ENCODE results near the gene ALPK3. TPM values are rescaled to one million over a fixed set of nuclear protein-coding genes. Genes with fewer than 3 reads are reported as not detected.

Gene ALPK3
- total RNA-seq, 1 experiment from 2014 or later = 2.0 TPM

DNA sequence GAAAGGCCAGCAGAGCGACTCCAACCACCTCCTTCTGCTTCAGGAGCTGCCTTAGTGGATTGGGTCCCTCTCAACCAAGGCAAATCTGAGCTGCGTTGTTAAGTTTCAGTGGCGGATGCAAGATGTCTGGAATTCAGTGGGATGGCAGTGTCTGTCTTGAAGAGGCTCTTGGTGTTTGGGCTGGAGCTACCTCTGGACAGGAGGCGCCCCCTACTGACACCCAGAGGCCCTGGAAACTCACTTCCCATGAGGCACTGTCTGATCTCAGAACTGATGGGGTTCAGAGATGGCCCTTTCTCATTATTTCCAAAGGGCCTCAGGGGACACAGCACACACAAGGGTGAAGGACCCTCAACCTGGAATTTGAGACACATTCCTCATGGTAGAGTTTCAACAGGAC, 61.3 kb downstream of the ALPK3 start:
- Histone ChIP-seq H3K9me3 (ENCODE audit: control insufficient read depth in 1 of 2, insufficient read depth in 1 of 2, low read depth in 1 of 2, low read length in 2 of 2) (no peaks in the 10 kb centered on the region), H3K27me3 (ENCODE audit: insufficient read depth, low read length) (no peaks in the 10 kb centered on the region), H3K36me3 (ENCODE audit: control insufficient read depth in 1 of 2, insufficient read depth in 2 of 2, low read length in 2 of 2) (no peaks in the 10 kb centered on the region), H3K79me2 (ENCODE audit: insufficient read depth, low read length) (no peaks in the 10 kb centered on the region), H2AFZ (ENCODE audit: low read depth, low read length, poor library complexity, severe bottlenecking) (peak overlapping the region; percentile 73), H4K20me1 (ENCODE audit: insufficient read depth) (no peaks in the 10 kb centered on the region), H3K4me2 (ENCODE audit: low read length) (no peak overlapping the region), H3K9me2 (ENCODE audit: insufficient read depth) (no peaks in the 10 kb centered on the region), H3K4me1 (ENCODE audit: control insufficient read depth in 1 of 2, insufficient read depth in 2 of 2, low read length in 2 of 2) (peaks cover 0 to 9% of the 10 kb centered on the region in 2 experiments; a peak in 3 of 4 replicates), H3K4me3 (replicated peaks in 1 of 2; ENCODE audit: low read depth in 1 of 2, low read length in 2 of 2) (no peak overlapping the region), H3K27ac (ENCODE audit: low read depth, low read length) (no peak overlapping the region), H3K9ac (ENCODE audit: low read length) (no peak overlapping the region)
- POLR2A ChIA-PET = interaction anchor here (0.7 to 1.2 kb wide), 4 partner anchors 112 to 280 kb away, joined by 3 to 4 read pairs (median 3); partner anchors contain the start of genes SEC11A and WDR73
- no TSS peak for BruUV-seq (replicated peaks)
- TF ChIP-seq, protein P1, sequence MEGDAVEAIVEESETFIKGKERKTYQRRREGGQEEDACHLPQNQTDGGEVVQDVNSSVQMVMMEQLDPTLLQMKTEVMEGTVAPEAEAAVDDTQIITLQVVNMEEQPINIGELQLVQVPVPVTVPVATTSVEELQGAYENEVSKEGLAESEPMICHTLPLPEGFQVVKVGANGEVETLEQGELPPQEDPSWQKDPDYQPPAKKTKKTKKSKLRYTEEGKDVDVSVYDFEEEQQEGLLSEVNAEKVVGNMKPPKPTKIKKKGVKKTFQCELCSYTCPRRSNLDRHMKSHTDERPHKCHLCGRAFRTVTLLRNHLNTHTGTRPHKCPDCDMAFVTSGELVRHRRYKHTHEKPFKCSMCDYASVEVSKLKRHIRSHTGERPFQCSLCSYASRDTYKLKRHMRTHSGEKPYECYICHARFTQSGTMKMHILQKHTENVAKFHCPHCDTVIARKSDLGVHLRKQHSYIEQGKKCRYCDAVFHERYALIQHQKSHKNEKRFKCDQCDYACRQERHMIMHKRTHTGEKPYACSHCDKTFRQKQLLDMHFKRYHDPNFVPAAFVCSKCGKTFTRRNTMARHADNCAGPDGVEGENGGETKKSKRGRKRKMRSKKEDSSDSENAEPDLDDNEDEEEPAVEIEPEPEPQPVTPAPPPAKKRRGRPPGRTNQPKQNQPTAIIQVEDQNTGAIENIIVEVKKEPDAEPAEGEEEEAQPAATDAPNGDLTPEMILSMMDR (IDR thresholded peaks at IDR 0.05 in 2 of 3, conservative IDR thresholded peaks at IDR 0.05 in 1 of 3; ENCODE audit: borderline replicate concordance in 1 of 3, insufficient read depth in 1 of 3, low read depth in 2 of 3, low read length in 2 of 3) = peak; percentile 77 to 93 (median 92)
- TF ChIP-seq CBX3 (IDR thresholded peaks at IDR 0.05; ENCODE audit: low read depth) (0 out of 2 replicates have a peak, but pooled peaks have one; percentile 15), SIN3A (IDR thresholded peaks at IDR 0.05; ENCODE audit: low read depth) (no peak), RAD21 (IDR thresholded peaks at IDR 0.05; ENCODE audit: low read depth) (peak; percentile 95)
- DNase-seq (ENCODE audit: low read depth, low spot score) = peak; percentile 56
- CTCF ChIA-PET = interaction anchor here (0.7 to 1.9 kb wide), 19 partner anchors 9 to 307 kb away, joined by 3 to 9 read pairs (median 5); partner anchors contain the start of gene WDR73
- RAD21 ChIA-PET (ENCODE audit: low non-redundant PET in 1 of 2, low total read pairs in 2 of 2, uncharacterized antibody in 2 of 2, unreplicated experiment in 2 of 2) = interaction anchor here (0.7 to 0.9 kb wide), 2 partner anchors 8 to 34 kb away, joined by 3 to 4 read pairs; no protein-coding TSS in a partner anchor
- peak; percentile 98 for ATAC-seq
- intact Hi-C loops (cut with micrococcal nuclease) = loop anchor here (1.0 to 2.0 kb wide), 4 partner anchors 34 to 280 kb away; partner anchors contain the start of gene WDR73

DNA sequence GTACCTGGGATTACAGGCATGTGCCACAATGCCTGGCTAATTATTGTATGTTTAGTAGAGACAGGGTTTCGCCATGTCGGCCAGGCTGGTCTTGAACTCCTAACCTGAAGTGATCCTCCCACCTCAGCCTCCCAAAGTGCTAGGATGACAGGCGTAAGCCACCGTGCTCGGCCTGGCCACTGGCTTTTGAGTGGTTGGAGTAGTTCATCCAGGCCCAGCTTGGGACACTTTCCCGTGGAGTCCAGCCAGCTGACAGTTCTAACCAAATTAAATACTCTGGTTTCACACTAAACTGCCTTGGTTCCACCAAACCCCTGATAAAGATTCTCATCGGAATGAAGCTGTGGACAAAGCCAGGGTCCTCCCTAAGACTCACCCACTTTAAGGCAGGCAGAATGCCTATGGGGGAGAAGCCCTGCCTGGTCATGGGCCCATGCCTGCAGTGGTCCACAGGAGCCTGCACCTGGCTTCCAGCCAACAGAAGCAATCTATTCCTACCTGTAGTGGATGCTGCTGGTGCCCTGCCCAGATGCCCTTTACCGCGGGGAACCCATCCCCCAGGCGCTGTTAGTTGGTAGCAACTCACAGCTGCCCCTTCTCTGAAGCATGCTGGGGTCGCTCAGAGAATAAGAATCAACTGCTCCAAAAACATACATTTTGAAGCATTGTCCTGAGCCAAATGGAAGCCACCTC, 62.1 kb downstream of the ALPK3 start:
- H3K27me3 ChIP-seq (ENCODE audit: insufficient read depth, low read length) = no peaks in the 10 kb centered on the region
- H3K9ac ChIP-seq (ENCODE audit: low read length) = no peak overlapping the region
- no peaks in the 10 kb centered on the region for H3K9me2 ChIP-seq (ENCODE audit: insufficient read depth)
- H3K27ac ChIP-seq (ENCODE audit: low read depth, low read length) = no peak overlapping the region
- H4K20me1 ChIP-seq (ENCODE audit: insufficient read depth) = no peaks in the 10 kb centered on the region
- POLR2A ChIA-PET = interaction anchor here (1.1 to 1.2 kb wide), 2 partner anchors 163 to 225 kb away, joined by 3 to 4 read pairs; partner anchors contain the start of genes SEC11A and WDR73
- H3K79me2 ChIP-seq (ENCODE audit: insufficient read depth, low read length) = no peaks in the 10 kb centered on the region
- no TSS peak for BruUV-seq (replicated peaks)
- peaks cover 0 to 9% of the 10 kb centered on the region in 2 experiments; a peak in 3 of 4 replicates for H3K4me1 ChIP-seq (ENCODE audit: control insufficient read depth in 1 of 2, insufficient read depth in 2 of 2, low read length in 2 of 2)
- ATAC-seq = no peak
- RAD21 ChIA-PET (ENCODE audit: low non-redundant PET in 1 of 2, low total read pairs in 2 of 2, uncharacterized antibody in 2 of 2, unreplicated experiment in 2 of 2) = no interaction called here
- H3K9me3 ChIP-seq (ENCODE audit: control insufficient read depth in 1 of 2, insufficient read depth in 1 of 2, low read depth in 1 of 2, low read length in 2 of 2) = no peaks in the 10 kb centered on the region
- no peaks in the 10 kb centered on the region for H3K36me3 ChIP-seq (ENCODE audit: control insufficient read depth in 1 of 2, insufficient read depth in 2 of 2, low read length in 2 of 2)
- H3K4me2 ChIP-seq (ENCODE audit: low read length) = no peak overlapping the region
- CTCF ChIA-PET = interaction anchor here (1.0 to 1.9 kb wide), 12 partner anchors 9 to 308 kb away, joined by 3 to 9 read pairs (median 5); partner anchors contain the start of gene WDR73
- no peak for TF ChIP-seq EGR1 (IDR thresholded peaks at IDR 0.05; ENCODE audit: low read depth)
- TF ChIP-seq POLR2A (IDR thresholded peaks at IDR 0.05; ENCODE audit: borderline replicate concordance, extremely low read depth, insufficient read depth, insufficient read length) = no peak
- no peak for TF ChIP-seq CBX3 (IDR thresholded peaks at IDR 0.05; ENCODE audit: low read depth)
- no peak for TF ChIP-seq RAD21 (IDR thresholded peaks at IDR 0.05; ENCODE audit: low read depth)
- TF ChIP-seq EZH2phosphoT487 (IDR thresholded peaks at IDR 0.05; ENCODE audit: borderline replicate concordance) = no peak
- TF ChIP-seq, protein P2, sequence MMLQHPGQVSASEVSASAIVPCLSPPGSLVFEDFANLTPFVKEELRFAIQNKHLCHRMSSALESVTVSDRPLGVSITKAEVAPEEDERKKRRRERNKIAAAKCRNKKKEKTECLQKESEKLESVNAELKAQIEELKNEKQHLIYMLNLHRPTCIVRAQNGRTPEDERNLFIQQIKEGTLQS (IDR thresholded peaks at IDR 0.05) = no peak
- TF ChIP-seq, protein P1 (IDR thresholded peaks at IDR 0.05 in 2 of 3, conservative IDR thresholded peaks at IDR 0.05 in 1 of 3; ENCODE audit: borderline replicate concordance in 1 of 3, insufficient read depth in 1 of 3, low read depth in 2 of 3, low read length in 2 of 3) = no peak
- TF ChIP-seq EZH2 (IDR thresholded peaks at IDR 0.05) = no peak
- TF ChIP-seq POLR2AphosphoS5 (IDR thresholded peaks at IDR 0.05; ENCODE audit: low read depth, low read length) = no peak
- TF ChIP-seq TCF7L2 (IDR thresholded peaks at IDR 0.05; ENCODE audit: borderline replicate concordance, extremely low read depth, insufficient read depth, insufficient read length) = no peak
- no peak for TF ChIP-seq SIN3A (IDR thresholded peaks at IDR 0.05; ENCODE audit: low read depth)
- H3K4me3 ChIP-seq (replicated peaks in 1 of 2; ENCODE audit: low read depth in 1 of 2, low read length in 2 of 2) = no peak overlapping the region
- no peak for DNase-seq (ENCODE audit: low read depth, low spot score)
- intact Hi-C loops (cut with micrococcal nuclease) = loop anchor here (1.0 to 2.0 kb wide), 3 partner anchors 34 to 280 kb away; no protein-coding TSS in a partner anchor
- no peak overlapping the region for H2AFZ ChIP-seq (ENCODE audit: low read depth, low read length, poor library complexity, severe bottlenecking)
